GM12878 (cell line): Measurements from ENCODE around the gene STMP1. TPM values are rescaled to one million over a fixed set of nuclear protein-coding genes. Genes with fewer than 3 reads are reported as not detected.

Experiments
- ATAC-seq: fragments of 200-7000 bp; cut with Tn5 transposase; 3 replicates; pipeline ENCODE4 v1.9.1; 2020; ENCODE audit warnings: mild to moderate bottlenecking, moderate library complexity
- BruUV-seq: library from RNA; stranded (reverse); fragments of 400-500 nt; replicated peaks from 2 replicates; lab custom pipeline; 2021; lab: Mats Ljungman, UMichigan
- CTCF ChIA-PET: fragments of 300-600 bp; sonication (Branson Sonifier 250); formaldehyde crosslinking; extraction: SDS; loops from one replicate; lab custom pipeline; 2021; ENCODE audit warnings: inconsistent platforms; lab: Yijun Ruan, JAX
- POLR2A ChIA-PET: fragments of 350-600 bp; formaldehyde crosslinking; extraction: SDS; loops from one replicate; lab custom pipeline; 2021; ENCODE audit warnings: inconsistent platforms; lab: Charles Lee
- RAD21 ChIA-PET: fragments of 300-600 bp; sonication (Branson Sonifier 250); formaldehyde crosslinking; loops from one replicate; lab custom pipeline; 2023; ENCODE audit warnings: antibody characterized with exemption; ENCODE audit not compliant: unreplicated experiment; lab: Charles Lee
- SMC1A ChIA-PET: fragments of 300-600 bp; sonication (Branson Sonifier 250); formaldehyde crosslinking; loops from one replicate; lab custom pipeline; 2023; ENCODE audit not compliant: unreplicated experiment, uncharacterized antibody; lab: Charles Lee
- DNase-seq: peaks from one replicate; pipeline ENCODE4 v3.0.0-alpha.2; 2011; ENCODE audit warnings: low read depth, low spot score
- FAIRE-seq: peaks from 3 replicates; lab custom pipeline; 2011; peaks lifted over from hg19 to GRCh38; lab: Jason Lieb, UNC
- H2AFZ ChIP-seq: 2 replicates; pipeline ENCODE4 v1.6.0; 2011; ENCODE audit warnings: low read depth, low read length, control low read depth; ENCODE audit not compliant: control insufficient read depth
- H3K27ac ChIP-seq: 2 replicates; pipeline ENCODE4 v1.5.1; 2011; ENCODE audit warnings: control low read depth; ENCODE audit not compliant: control insufficient read depth, insufficient read depth
- H3K27me3 ChIP-seq, 2 experiments: replicated peaks in 1 of 2; 2 replicates each; pipeline versions ENCODE4 v1.6.0 to v1.6.1; 2011; ENCODE audit warnings: low read length in 1 of 2; ENCODE audit not compliant: control insufficient read depth in 2 of 2, insufficient read depth in 2 of 2
- H3K36me3 ChIP-seq, 2 experiments: 2 replicates each; pipeline ENCODE4 v1.5.1; 2011; ENCODE audit warnings: low read length in 1 of 2; ENCODE audit not compliant: control insufficient read depth in 2 of 2, insufficient read depth in 2 of 2
- H3K4me1 ChIP-seq: 2 replicates; pipeline ENCODE4 v1.6.1; 2011; ENCODE audit warnings: mild to moderate bottlenecking, low read length, moderate library complexity, mixed read lengths; ENCODE audit not compliant: control insufficient read depth, insufficient read depth
- H3K4me2 ChIP-seq: 2 replicates; pipeline ENCODE4 v1.6.0; 2011; ENCODE audit warnings: control low read depth; ENCODE audit not compliant: control insufficient read depth, insufficient read depth
- H3K4me3 ChIP-seq: fragments of 200-600 bp; sonication (generic); 2 replicates; pipeline ENCODE4 v1.5.1; 2016
- H3K79me2 ChIP-seq: 2 replicates; pipeline ENCODE4 v1.6.0; 2011; ENCODE audit warnings: low read length; ENCODE audit not compliant: control insufficient read depth, insufficient read depth
- H3K9ac ChIP-seq: 2 replicates; pipeline ENCODE4 v1.8.0; 2011; ENCODE audit warnings: low read length, control low read depth, mixed read lengths; ENCODE audit not compliant: control insufficient read depth, insufficient read depth
- H3K9me3 ChIP-seq: replicated peaks from 3 replicates; pipeline ENCODE4 v1.5.1; 2011; ENCODE audit warnings: mild to moderate bottlenecking, low read length; ENCODE audit not compliant: control insufficient read depth, insufficient read depth
- H4K20me1 ChIP-seq: 2 replicates; pipeline ENCODE4 v1.6.0; 2011; ENCODE audit not compliant: control insufficient read depth, insufficient read depth
- GABPA ChIP-seq: IDR thresholded peaks from 2 replicates; pipeline ENCODE4 v1.6.1; 2014; ENCODE audit warnings: antibody characterized with exemption, low read depth, mild to moderate bottlenecking, inconsistent platforms
- KLF5 ChIP-seq: fragments of 450-650 bp; IDR thresholded peaks from 2 replicates; pipeline ENCODE4 v1.6.1; 2014; ENCODE audit warnings: mild to moderate bottlenecking; ENCODE audit not compliant: partially characterized antibody
- LARP7 ChIP-seq: fragments of 450-650 bp; IDR thresholded peaks from 2 replicates; pipeline ENCODE4 v1.6.1; 2017; ENCODE audit warnings: mild to moderate bottlenecking
- PKNOX1 ChIP-seq: fragments of 450-650 bp; IDR thresholded peaks from 2 replicates; pipeline ENCODE4 v1.6.1; 2016; ENCODE audit warnings: mild to moderate bottlenecking
- POLR2AphosphoS2 ChIP-seq: IDR thresholded peaks from 2 replicates; pipeline ENCODE4 v1.6.1; 2011; ENCODE audit warnings: low read depth, mild to moderate bottlenecking, low read length, improper control_type of control experiment, moderate library complexity
- SMARCA5 ChIP-seq: fragments of 450-650 bp; IDR thresholded peaks from 2 replicates; pipeline ENCODE4 v1.6.1; 2017; ENCODE audit warnings: mild to moderate bottlenecking
- STAT3 ChIP-seq: IDR thresholded peaks from 2 replicates; pipeline ENCODE4 v1.6.1; 2011; ENCODE audit warnings: low read depth, low read length, improper control_type of control experiment
- WRNIP1 ChIP-seq: IDR thresholded peaks from 2 replicates; pipeline ENCODE4 v1.6.1; 2011; ENCODE audit warnings: low read depth, low read length, improper control_type of control experiment, borderline replicate concordance
- ZBED1 ChIP-seq: IDR thresholded peaks from 2 replicates; pipeline ENCODE4 v1.6.1; 2016; ENCODE audit warnings: borderline replicate concordance
- ZNF207 ChIP-seq: fragments of 450-650 bp; IDR thresholded peaks from 2 replicates; pipeline ENCODE4 v1.6.1; 2014; ENCODE audit warnings: antibody characterized with exemption, mild to moderate bottlenecking, borderline replicate concordance
- ZNF384 ChIP-seq: IDR thresholded peaks from 2 replicates; pipeline ENCODE4 v1.6.1; 2012; ENCODE audit warnings: low read depth, mild to moderate bottlenecking, low read length, improper control_type of control experiment, borderline replicate concordance
- WGBS: methylation state at CpG from one replicate; pipeline ENCODE4 v1.1.6; 2016; ENCODE audit warnings: low lambda C conversion rate; ENCODE audit not compliant: insufficient replicate concordance, insufficient coverage; ENCODE audit errors: missing lambda C conversion rate; 5-methylcytosine and 5-hydroxymethylcytosine counted together
- in situ Hi-C: fragments of 300-500 bp; cut with MboI; formaldehyde crosslinking; loops from 9 replicates; pipeline ENCODE4 v1.14.3; 2018; ENCODE audit warnings: mixed read lengths
- intact Hi-C: fragments of 100-400 bp; cut with micrococcal nuclease; formaldehyde crosslinking; loops from one replicate; pipeline ENCODE4 v1.14.2; 2022; ENCODE audit not compliant: unreplicated experiment
- polyA plus RNA-seq, 11 experiments: library from polyadenylated mRNA; depleted of rRNA in 4 of 11; unstranded in 6 of 11; stranded (reverse) in 5 of 11; fragments of >200 nt; fragmentation: Nextera tagmentation in 4 of 11; fragmentation: Illumina TruSeq in 1 of 11; extraction: Ambion mirVana in 4 of 11; extraction: Trizol in 1 of 11; gene quantifications; 1 replicate in 1 of 11; 2 replicates in 10 of 11; pipeline versions ENCODE4 v1.2.1 to v1.2.3, GENCODE V29; 2011 to 2016; ENCODE audit warnings: inconsistent platforms in 2 of 11, missing spikeins in 2 of 11, low read depth in 1 of 11
- total RNA-seq, 4 experiments: library from RNA; depleted of rRNA in 3 of 4; stranded (reverse); fragments of >200 nt in 3 of 4; fragmentation: Illumina TruSeq in 1 of 4; extraction: Trizol in 1 of 4; gene quantifications; 2 replicates each; pipeline versions ENCODE4 v1.2.1 to v1.2.3, GENCODE V29; 2013 to 2021

The STMP1 gene
- total and polyA plus RNA-seq, 10 of the 15 experiments (the other 5 are each of a cell fraction or from before 2014, with no cell fraction given), result 8.0 to 79.9 (median 24.7) TPM

- no peak for FAIRE-seq
- CTCF ChIA-PET, result interaction anchor here (1.4 to 10.3 kb wide), 4 partner anchors 9 to 385 kb away, joined by 5 to 89 read pairs (median 40); no protein-coding TSS in a partner anchor
- in situ Hi-C loops, result loop anchor here (10.0 kb wide), 1 partner anchor 310 kb away; the partner anchor contains the start of gene MTPN
Observed at GRCh38 chr7:135665042-135665441, 2.7 kb downstream of the STMP1 start.

More at GRCh38 chr7:135665042-135665441, 2.7 kb downstream of the STMP1 start:
- H3K36me3 ChIP-seq, result no peaks in the 10 kb centered on the region; a peak in 1 of 4 replicates
- intact Hi-C loops, result loop anchor here (10.0 kb wide), 1 partner anchor 310 kb away; the partner anchor contains the start of gene MTPN
- H4K20me1 ChIP-seq, result no peaks in the 10 kb centered on the region
- H3K4me3 ChIP-seq, result no peak overlapping the region
- H3K79me2 ChIP-seq, result peaks cover 31% of the 10 kb centered on the region
- no peak for TF ChIP-seq STAT3
- no peak for TF ChIP-seq GABPA
- no peak for TF ChIP-seq KLF5
- TF ChIP-seq PKNOX1, result no peak
- TF ChIP-seq ZBED1, result no peak
- TF ChIP-seq POLR2AphosphoS2, result no peak
- no peak for TF ChIP-seq SMARCA5
- TF ChIP-seq WRNIP1, result no peak
- no peak for TF ChIP-seq ZNF207
- no peak for TF ChIP-seq LARP7
- no peak for TF ChIP-seq ZNF384
- no peak overlapping the region for H2AFZ ChIP-seq
- ATAC-seq (no peak), DNase-seq (no peak)
- no peaks in the 10 kb centered on the region for H3K27me3 ChIP-seq
- peaks cover 2% of the 10 kb centered on the region; the same call in 1 of the 2 replicates for H3K4me1 ChIP-seq
- no peaks in the 10 kb centered on the region; the same call in 2 of the 3 replicates for H3K9me3 ChIP-seq
- ChIA-PET POLR2A (interaction anchor here (0.7 kb wide), 1 partner anchor 83 kb away, joined by 6 read pairs; no protein-coding TSS in a partner anchor), RAD21 (no interaction called here), SMC1A (interaction anchor here (0.6 to 1.1 kb wide), 2 partner anchors 20 to 1893 kb away, joined by 3 to 5 read pairs; no protein-coding TSS in a partner anchor)
- no peak overlapping the region for H3K4me2 ChIP-seq
- H3K9ac ChIP-seq, result no peak overlapping the region
- no peak overlapping the region for H3K27ac ChIP-seq
- WGBS, result 64% methylated on average over 3 of the region's 3 CpGs
- BruUV-seq, result no TSS peak
